Measurements from ENCODE around the gene ABCB1. TPM values are rescaled to one million over a fixed set of nuclear protein-coding genes. Genes with fewer than 3 reads are reported as not detected.

The ABCB1 gene
- total and polyA plus RNA-seq, 10 of the 15 experiments (the other 5 are each of a cell fraction or from before 2014, with no cell fraction given) = 0.40 to 13.9 (median 1.9) TPM

DNA sequence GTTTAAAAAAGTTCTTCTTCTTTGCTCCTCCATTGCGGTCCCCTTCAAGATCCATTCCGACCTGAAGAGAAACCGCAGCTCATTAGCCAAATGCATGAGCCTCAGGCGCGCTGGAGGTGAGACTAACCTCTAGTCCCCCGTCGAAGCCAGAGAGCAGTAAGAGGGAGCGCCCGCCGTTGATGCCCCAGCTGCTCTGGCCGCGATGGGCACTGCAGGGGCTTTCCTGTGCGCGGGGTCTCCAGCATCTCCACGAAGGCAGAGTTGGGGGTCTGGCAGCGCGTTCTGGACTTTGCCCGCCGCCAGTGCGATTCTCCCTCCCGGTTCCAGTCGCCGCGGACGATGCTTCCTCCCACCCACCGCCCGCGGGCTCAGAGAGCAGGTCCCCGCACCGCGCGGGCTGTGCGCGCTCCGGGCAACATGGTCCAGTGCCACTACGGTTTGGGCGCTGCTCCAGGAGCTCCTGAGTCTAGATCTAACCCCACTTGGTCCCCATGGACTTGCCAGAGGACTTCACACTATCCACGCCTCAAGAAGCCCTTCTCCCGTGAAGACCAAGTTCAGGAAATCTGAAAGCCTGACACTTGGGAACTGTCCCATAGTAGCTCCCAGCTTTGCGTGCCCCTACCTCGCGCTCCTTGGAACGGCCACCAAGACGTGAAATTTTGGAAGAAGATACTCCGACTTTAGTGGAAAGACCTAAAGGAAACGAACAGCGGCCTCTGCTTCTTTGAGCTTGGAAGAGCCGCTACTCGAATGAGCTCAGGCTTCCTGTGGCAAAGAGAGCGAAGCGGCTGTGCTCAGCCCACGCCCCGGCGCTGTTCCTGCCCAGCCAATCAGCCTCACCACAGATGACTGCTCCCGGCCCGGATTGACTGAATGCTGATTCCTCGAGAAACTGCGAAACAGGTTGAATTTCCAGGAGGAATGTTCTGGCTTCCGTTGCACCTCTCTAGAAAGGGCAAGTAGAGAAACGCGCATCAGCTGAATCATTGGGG, at the start of gene ABCB1 (continued):
- TF ChIP-seq MEF2A (IDR thresholded peaks at IDR 0.05; ENCODE audit: insufficient read depth, low read depth, low read length) (no peak), CHD4 (IDR thresholded peaks at IDR 0.05) (no peak), HDAC2 (IDR thresholded peaks at IDR 0.05) (no peak), IKZF2 (IDR thresholded peaks at IDR 0.05) (peak; percentile 16 to 45; a peak in 2 of 4 replicates), NBN (IDR thresholded peaks at IDR 0.05) (no peak), FOXK2 (IDR thresholded peaks at IDR 0.05) (no peak), MYB (IDR thresholded peaks at IDR 0.05; ENCODE audit: borderline replicate concordance, low read depth, low read length) (no peak), FOXM1 (IDR thresholded peaks at IDR 0.05; ENCODE audit: low read depth, low read length) (no peak), EZH2 (IDR thresholded peaks at IDR 0.05; ENCODE audit: borderline replicate concordance, control insufficient read depth, low read depth, low read length) (no peak), FOS (IDR thresholded peaks at IDR 0.05; ENCODE audit: borderline replicate concordance, extremely low read depth, insufficient read length) (no peak), MXI1 (IDR thresholded peaks at IDR 0.05; ENCODE audit: low read depth, low read length) (no peak), NR2C2 (IDR thresholded peaks at IDR 0.05; ENCODE audit: borderline replicate concordance, control insufficient read depth, insufficient read length, low read depth) (no peak), BRCA1 (IDR thresholded peaks at IDR 0.05; ENCODE audit: low read depth, low read length) (no peak), KAT2A (conservative IDR thresholded peaks at IDR 0.05; ENCODE audit: control insufficient read depth, low read depth, low read length) (no peak), ZNF384 (IDR thresholded peaks at IDR 0.05; ENCODE audit: borderline replicate concordance, low read depth, low read length) (no peak)
- TF ChIP-seq, protein P1, sequence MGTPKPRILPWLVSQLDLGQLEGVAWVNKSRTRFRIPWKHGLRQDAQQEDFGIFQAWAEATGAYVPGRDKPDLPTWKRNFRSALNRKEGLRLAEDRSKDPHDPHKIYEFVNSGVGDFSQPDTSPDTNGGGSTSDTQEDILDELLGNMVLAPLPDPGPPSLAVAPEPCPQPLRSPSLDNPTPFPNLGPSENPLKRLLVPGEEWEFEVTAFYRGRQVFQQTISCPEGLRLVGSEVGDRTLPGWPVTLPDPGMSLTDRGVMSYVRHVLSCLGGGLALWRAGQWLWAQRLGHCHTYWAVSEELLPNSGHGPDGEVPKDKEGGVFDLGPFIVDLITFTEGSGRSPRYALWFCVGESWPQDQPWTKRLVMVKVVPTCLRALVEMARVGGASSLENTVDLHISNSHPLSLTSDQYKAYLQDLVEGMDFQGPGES (IDR thresholded peaks at IDR 0.05) = no peak
- TF ChIP-seq, protein P2, sequence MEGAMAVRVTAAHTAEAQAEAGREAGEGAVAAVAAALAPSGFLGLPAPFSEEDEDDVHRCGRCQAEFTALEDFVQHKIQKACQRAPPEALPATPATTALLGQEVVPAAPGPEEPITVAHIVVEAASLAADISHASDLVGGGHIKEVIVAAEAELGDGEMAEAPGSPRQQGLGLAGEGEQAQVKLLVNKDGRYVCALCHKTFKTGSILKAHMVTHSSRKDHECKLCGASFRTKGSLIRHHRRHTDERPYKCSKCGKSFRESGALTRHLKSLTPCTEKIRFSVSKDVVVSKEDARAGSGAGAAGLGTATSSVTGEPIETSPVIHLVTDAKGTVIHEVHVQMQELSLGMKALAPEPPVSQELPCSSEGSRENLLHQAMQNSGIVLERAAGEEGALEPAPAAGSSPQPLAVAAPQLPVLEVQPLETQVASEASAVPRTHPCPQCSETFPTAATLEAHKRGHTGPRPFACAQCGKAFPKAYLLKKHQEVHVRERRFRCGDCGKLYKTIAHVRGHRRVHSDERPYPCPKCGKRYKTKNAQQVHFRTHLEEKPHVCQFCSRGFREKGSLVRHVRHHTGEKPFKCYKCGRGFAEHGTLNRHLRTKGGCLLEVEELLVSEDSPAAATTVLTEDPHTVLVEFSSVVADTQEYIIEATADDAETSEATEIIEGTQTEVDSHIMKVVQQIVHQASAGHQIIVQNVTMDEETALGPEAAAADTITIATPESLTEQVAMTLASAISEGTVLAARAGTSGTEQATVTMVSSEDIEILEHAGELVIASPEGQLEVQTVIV (IDR thresholded peaks at IDR 0.05; ENCODE audit: borderline replicate concordance, partially characterized antibody) = no peak
- TF ChIP-seq, protein P3, sequence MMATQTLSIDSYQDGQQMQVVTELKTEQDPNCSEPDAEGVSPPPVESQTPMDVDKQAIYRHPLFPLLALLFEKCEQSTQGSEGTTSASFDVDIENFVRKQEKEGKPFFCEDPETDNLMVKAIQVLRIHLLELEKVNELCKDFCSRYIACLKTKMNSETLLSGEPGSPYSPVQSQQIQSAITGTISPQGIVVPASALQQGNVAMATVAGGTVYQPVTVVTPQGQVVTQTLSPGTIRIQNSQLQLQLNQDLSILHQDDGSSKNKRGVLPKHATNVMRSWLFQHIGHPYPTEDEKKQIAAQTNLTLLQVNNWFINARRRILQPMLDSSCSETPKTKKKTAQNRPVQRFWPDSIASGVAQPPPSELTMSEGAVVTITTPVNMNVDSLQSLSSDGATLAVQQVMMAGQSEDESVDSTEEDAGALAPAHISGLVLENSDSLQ (IDR thresholded peaks at IDR 0.05) = no peak
- TF ChIP-seq, protein P4, sequence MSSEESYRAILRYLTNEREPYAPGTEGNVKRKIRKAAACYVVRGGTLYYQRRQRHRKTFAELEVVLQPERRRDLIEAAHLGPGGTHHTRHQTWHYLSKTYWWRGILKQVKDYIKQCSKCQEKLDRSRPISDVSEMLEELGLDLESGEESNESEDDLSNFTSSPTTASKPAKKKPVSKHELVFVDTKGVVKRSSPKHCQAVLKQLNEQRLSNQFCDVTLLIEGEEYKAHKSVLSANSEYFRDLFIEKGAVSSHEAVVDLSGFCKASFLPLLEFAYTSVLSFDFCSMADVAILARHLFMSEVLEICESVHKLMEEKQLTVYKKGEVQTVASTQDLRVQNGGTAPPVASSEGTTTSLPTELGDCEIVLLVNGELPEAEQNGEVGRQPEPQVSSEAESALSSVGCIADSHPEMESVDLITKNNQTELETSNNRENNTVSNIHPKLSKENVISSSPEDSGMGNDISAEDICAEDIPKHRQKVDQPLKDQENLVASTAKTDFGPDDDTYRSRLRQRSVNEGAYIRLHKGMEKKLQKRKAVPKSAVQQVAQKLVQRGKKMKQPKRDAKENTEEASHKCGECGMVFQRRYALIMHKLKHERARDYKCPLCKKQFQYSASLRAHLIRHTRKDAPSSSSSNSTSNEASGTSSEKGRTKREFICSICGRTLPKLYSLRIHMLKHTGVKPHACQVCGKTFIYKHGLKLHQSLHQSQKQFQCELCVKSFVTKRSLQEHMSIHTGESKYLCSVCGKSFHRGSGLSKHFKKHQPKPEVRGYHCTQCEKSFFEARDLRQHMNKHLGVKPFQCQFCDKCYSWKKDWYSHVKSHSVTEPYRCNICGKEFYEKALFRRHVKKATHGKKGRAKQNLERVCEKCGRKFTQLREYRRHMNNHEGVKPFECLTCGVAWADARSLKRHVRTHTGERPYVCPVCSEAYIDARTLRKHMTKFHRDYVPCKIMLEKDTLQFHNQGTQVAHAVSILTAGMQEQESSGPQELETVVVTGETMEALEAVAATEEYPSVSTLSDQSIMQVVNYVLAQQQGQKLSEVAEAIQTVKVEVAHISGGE (CRISPR knock-in tag; IDR thresholded peaks at IDR 0.05) = no peak
- TF ChIP-seq, protein P5, sequence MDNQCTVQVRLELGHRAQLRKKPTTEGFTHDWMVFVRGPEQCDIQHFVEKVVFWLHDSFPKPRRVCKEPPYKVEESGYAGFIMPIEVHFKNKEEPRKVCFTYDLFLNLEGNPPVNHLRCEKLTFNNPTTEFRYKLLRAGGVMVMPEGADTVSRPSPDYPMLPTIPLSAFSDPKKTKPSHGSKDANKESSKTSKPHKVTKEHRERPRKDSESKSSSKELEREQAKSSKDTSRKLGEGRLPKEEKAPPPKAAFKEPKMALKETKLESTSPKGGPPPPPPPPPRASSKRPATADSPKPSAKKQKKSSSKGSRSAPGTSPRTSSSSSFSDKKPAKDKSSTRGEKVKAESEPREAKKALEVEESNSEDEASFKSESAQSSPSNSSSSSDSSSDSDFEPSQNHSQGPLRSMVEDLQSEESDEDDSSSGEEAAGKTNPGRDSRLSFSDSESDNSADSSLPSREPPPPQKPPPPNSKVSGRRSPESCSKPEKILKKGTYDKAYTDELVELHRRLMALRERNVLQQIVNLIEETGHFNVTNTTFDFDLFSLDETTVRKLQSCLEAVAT (IDR thresholded peaks at IDR 0.05) = no peak

Data from GM12878 (cell line).